ENCODE measurements around the gene DMXL2.

GRCh38 chr15:51589881-51590568, 32.5 kb downstream of the DMXL2 start:
- TF ChIP-seq EZH2 (IDR thresholded peaks at IDR 0.05; ENCODE audit: borderline replicate concordance) (no peak), CTCF (IDR thresholded peaks at IDR 0.05; ENCODE audit: poor library complexity) (no peak)

Measured in hepatocyte (in vitro differentiated cells).